Karpas-422 (cell line): ENCODE results near the gene DPP3. TPM values are rescaled to one million over a fixed set of nuclear protein-coding genes. Genes with fewer than 3 reads are reported as not detected.

Experiments used
- DNase-seq: peaks from one replicate; pipeline ENCODE4 v3.0.0-alpha.2; 2015
- H2AFZ ChIP-seq: fragments of 200-600 bp; sonication (generic); 2 replicates; pipeline ENCODE4 v1.6.1; 2014; ENCODE audit warnings: antibody characterized with exemption, low read length, mixed read lengths
- H3K27ac ChIP-seq: fragments of 200-600 bp; sonication (generic); 2 replicates; pipeline ENCODE4 v1.5.1; 2014; ENCODE audit warnings: mild to moderate bottlenecking, low read length, moderate library complexity
- H3K27me3 ChIP-seq: fragments of 200-600 bp; sonication (generic); 2 replicates; pipeline ENCODE4 v1.6.1; 2014; ENCODE audit warnings: low read length, mixed read lengths
- H3K36me3 ChIP-seq: fragments of 200-600 bp; sonication (generic); 2 replicates; pipeline ENCODE4 v1.6.1; 2014; ENCODE audit warnings: low read length, mixed read lengths; ENCODE audit not compliant: insufficient read depth
- H3K4me1 ChIP-seq: fragments of 200-600 bp; sonication (generic); 2 replicates; pipeline ENCODE4 v1.6.1; 2014; ENCODE audit warnings: mild to moderate bottlenecking, low read length, mixed read lengths
- H3K4me2 ChIP-seq: fragments of 200-600 bp; sonication (generic); 2 replicates; pipeline ENCODE4 v1.6.1; 2014; ENCODE audit warnings: low read length, low read depth, mild to moderate bottlenecking; ENCODE audit not compliant: poor library complexity, severe bottlenecking
- H3K4me3 ChIP-seq: fragments of 200-600 bp; sonication (generic); 2 replicates; pipeline ENCODE4 v1.5.1; 2014; ENCODE audit warnings: mild to moderate bottlenecking, antibody characterized with exemption, low read length, mixed read lengths
- H3K79me2 ChIP-seq: fragments of 200-600 bp; sonication (generic); 2 replicates; pipeline ENCODE4 v1.6.1; 2014; ENCODE audit warnings: mild to moderate bottlenecking, low read length, mixed read lengths
- H3K9ac ChIP-seq: fragments of 200-600 bp; sonication (generic); 2 replicates; pipeline ENCODE4 v1.6.0; 2014; ENCODE audit warnings: low read length
- H3K9me2 ChIP-seq: fragments of 200-600 bp; sonication (generic), shearing (Covaris generic); replicated peaks from 2 replicates; pipeline ENCODE4 v1.6.0; 2014; ENCODE audit warnings: mild to moderate bottlenecking, low read length, moderate library complexity; ENCODE audit not compliant: insufficient read depth
- H3K9me3 ChIP-seq: fragments of 300-700, 200-600 bp; sonication (generic); 2 replicates; pipeline ENCODE4 v1.6.1; 2014; ENCODE audit warnings: low read length, mixed read lengths
- H4K20me1 ChIP-seq: fragments of 200-600 bp; sonication (generic); 2 replicates; pipeline ENCODE4 v1.6.1; 2014; ENCODE audit warnings: mild to moderate bottlenecking, antibody characterized with exemption, low read length, low read depth; ENCODE audit not compliant: insufficient read depth
- total RNA-seq: library from RNA; depleted of rRNA; stranded (reverse); fragments of >200 nt; shearing (Covaris generic); gene quantifications from 2 replicates; pipeline ENCODE4 v1.2.3, GENCODE V29; 2014; ENCODE audit warnings: low replicate concordance

DPP3 gene
- total RNA-seq, 1 experiment from 2014 or later: 91.5 TPM

- no peak overlapping the region for H2AFZ ChIP-seq
- peak overlapping the region; percentile 93 for H3K4me2 ChIP-seq
- DNase-seq: peak; percentile 51
- no peaks in the 10 kb centered on the region for H3K36me3 ChIP-seq
- H3K4me1 ChIP-seq: peaks cover 40% of the 10 kb centered on the region
- H4K20me1 ChIP-seq: 0 out of 2 replicates have a peak, but pooled peaks cover 4% of the 10 kb centered on the region
- H3K4me3 ChIP-seq: no peak overlapping the region
- no peaks in the 10 kb centered on the region for H3K9me3 ChIP-seq
- H3K27ac ChIP-seq: no peak overlapping the region
- no peaks in the 10 kb centered on the region for H3K9me2 ChIP-seq
- no peaks in the 10 kb centered on the region for H3K27me3 ChIP-seq
- H3K9ac ChIP-seq: no peak overlapping the region
- peaks cover 8% of the 10 kb centered on the region for H3K79me2 ChIP-seq
Measured at GRCh38 chr11:66546966-66547661, 66.9 kb downstream of the DPP3 start.

GRCh38 chr11:66547662-66548009, 67.4 kb downstream of the DPP3 start:
- H3K9me2 ChIP-seq: no peaks in the 10 kb centered on the region

DNA sequence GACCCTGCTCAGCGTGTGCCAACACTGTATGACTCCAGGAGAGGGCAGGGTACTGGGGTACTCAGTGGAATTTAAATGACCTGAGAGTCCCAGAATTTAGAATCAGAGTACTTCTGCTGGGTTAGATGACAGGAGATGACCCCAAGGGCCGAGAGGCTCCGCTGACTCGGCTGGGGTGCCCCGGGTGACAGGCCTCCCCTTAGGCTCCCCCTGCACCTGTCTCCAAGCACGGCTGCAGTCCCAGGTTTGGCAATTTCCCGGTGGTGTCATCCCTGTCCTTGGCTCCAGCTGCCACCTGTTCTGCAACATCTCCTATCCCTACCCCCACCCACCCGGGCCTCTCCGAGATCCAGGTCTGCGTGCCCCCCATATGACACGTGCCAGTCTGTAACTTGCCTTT, 67.8 kb downstream of the DPP3 start:
- H3K27ac ChIP-seq: no peak overlapping the region
- no peaks in the 10 kb centered on the region for H3K9me2 ChIP-seq
- no peaks in the 10 kb centered on the region for H3K36me3 ChIP-seq
- H4K20me1 ChIP-seq: 0 out of 2 replicates have a peak, but pooled peaks cover 4% of the 10 kb centered on the region
- H3K9me3 ChIP-seq: no peaks in the 10 kb centered on the region
- peaks cover 40% of the 10 kb centered on the region for H3K4me1 ChIP-seq
- no peak overlapping the region for H3K4me3 ChIP-seq
- peaks cover 8% of the 10 kb centered on the region for H3K79me2 ChIP-seq
- no peak overlapping the region for H3K9ac ChIP-seq
- no peak overlapping the region for H3K4me2 ChIP-seq
- H2AFZ ChIP-seq: no peak overlapping the region
- DNase-seq: no peak
- no peaks in the 10 kb centered on the region for H3K27me3 ChIP-seq

More at GRCh38 chr11:66547662-66548009, 67.4 kb downstream of the DPP3 start:
- Histone ChIP-seq H3K9ac (no peak overlapping the region), H2AFZ (no peak overlapping the region), H4K20me1 (0 out of 2 replicates have a peak, but pooled peaks cover 4% of the 10 kb centered on the region), H3K9me3 (no peaks in the 10 kb centered on the region), H3K79me2 (peaks cover 8% of the 10 kb centered on the region), H3K27ac (no peak overlapping the region), H3K36me3 (no peaks in the 10 kb centered on the region), H3K27me3 (no peaks in the 10 kb centered on the region), H3K4me3 (no peak overlapping the region), H3K4me2 (no peak overlapping the region), H3K4me1 (peaks cover 40% of the 10 kb centered on the region)
- no peak for DNase-seq

DNA sequence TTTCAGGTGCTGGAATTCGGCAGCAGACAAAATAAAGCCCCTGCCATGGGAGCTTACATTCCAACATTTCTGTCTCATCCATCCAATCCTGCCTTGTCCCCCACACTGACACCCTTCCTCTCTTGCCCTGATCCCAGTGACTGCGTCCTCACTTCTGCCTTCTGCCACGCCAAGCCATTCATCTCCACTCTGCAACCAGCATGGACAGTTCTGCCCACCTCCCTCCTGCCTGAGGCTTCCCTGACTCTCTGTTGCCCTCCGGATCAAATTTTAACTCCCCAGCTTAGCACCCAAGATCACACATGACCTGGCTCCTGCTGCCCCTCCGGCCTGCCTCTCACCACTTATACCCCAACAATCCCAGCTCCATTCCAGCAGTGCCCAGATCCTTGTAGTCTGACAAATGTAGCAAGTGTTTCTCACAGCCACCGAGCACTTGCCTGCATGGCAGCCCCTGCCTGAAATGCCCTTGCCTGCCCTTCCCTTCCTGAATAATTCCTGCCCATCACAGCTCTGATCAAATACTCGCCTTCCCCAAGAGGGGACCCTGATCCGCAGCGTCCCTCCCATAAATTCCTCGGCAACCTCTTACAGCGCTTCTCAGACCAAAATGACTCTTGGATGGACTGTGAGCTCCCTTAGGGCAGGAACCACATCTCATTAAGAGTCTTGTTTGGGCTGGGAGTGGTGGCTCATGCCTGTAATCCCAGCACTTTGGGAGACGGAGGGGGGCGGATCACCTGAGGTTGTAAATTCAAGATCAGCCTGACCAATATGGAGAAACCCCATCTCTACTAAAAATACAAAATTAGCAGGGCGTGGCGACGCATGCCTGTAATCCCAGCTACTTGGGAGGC, 68.8 kb downstream of the DPP3 start:
- no peak overlapping the region for H3K4me2 ChIP-seq
- no peak overlapping the region for H2AFZ ChIP-seq
- H3K79me2 ChIP-seq: peaks cover 8% of the 10 kb centered on the region
- no peaks in the 10 kb centered on the region for H3K9me2 ChIP-seq
- H4K20me1 ChIP-seq: 0 out of 2 replicates have a peak, but pooled peaks cover 4% of the 10 kb centered on the region
- DNase-seq: no peak
- H3K9me3 ChIP-seq: no peaks in the 10 kb centered on the region
- peaks cover 31% of the 10 kb centered on the region for H3K4me1 ChIP-seq
- H3K9ac ChIP-seq: no peak overlapping the region
- no peaks in the 10 kb centered on the region for H3K27me3 ChIP-seq
- H3K36me3 ChIP-seq: no peaks in the 10 kb centered on the region
- H3K27ac ChIP-seq: no peak overlapping the region
- no peak overlapping the region for H3K4me3 ChIP-seq

DNA sequence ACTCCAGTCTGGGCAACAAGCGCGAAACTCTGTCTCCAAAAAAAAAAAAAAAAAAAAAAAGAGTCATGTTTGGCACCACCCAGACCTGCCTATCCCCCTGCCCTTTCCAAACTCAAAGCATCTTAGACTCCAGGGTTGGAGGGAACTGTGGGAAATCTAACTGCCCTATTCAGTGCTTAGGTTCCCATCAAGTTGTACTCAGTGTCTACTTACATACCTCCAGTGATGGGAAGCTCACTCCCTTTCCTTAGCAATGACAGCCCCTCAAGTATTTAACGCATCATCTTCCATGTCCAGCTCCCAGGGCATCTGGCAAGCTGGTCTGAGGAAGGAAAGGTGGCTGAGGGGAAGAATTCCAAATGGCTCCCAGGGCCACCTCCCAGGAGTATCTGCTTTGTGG, 69.5 kb downstream of the DPP3 start:
- Histone ChIP-seq H3K4me3 (no peak overlapping the region), H3K79me2 (peaks cover 8% of the 10 kb centered on the region), H2AFZ (no peak overlapping the region), H3K9me3 (no peaks in the 10 kb centered on the region), H3K4me1 (peaks cover 24% of the 10 kb centered on the region), H3K9ac (no peak overlapping the region), H3K4me2 (no peak overlapping the region), H3K27ac (no peak overlapping the region), H3K36me3 (no peaks in the 10 kb centered on the region), H4K20me1 (0 out of 2 replicates have a peak, but pooled peaks cover 4% of the 10 kb centered on the region), H3K27me3 (no peaks in the 10 kb centered on the region), H3K9me2 (no peaks in the 10 kb centered on the region)
- DNase-seq: no peak

DNA sequence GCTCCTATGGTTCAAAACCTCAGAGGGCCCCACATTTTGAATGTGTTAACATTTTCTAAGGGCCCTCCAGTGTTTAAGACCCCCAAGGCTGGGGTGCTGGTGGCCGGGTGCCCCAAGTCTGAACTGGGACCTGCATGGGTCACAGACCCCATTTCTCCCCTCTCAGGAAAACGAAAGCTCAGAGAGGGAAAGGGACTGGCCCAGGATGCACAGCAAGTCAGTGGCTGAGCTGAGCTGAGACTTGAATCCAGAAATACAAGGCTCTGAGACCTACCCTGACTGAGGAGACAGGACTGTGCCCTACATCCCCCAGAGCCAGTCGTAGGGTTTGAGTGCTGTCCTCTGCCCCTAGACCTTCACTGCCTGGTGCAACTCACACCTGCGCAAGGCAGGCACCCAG, 70.7 kb downstream of the DPP3 start:
- Histone ChIP-seq H3K4me1 (peaks cover 16% of the 10 kb centered on the region), H3K79me2 (no peaks in the 10 kb centered on the region), H3K4me3 (no peak overlapping the region), H2AFZ (no peak overlapping the region), H3K36me3 (no peaks in the 10 kb centered on the region), H3K9ac (no peak overlapping the region), H4K20me1 (0 out of 2 replicates have a peak, but pooled peaks cover 4% of the 10 kb centered on the region), H3K27me3 (no peaks in the 10 kb centered on the region), H3K9me2 (no peaks in the 10 kb centered on the region), H3K27ac (no peak overlapping the region), H3K4me2 (no peak overlapping the region), H3K9me3 (no peaks in the 10 kb centered on the region)
- no peak for DNase-seq

DNA sequence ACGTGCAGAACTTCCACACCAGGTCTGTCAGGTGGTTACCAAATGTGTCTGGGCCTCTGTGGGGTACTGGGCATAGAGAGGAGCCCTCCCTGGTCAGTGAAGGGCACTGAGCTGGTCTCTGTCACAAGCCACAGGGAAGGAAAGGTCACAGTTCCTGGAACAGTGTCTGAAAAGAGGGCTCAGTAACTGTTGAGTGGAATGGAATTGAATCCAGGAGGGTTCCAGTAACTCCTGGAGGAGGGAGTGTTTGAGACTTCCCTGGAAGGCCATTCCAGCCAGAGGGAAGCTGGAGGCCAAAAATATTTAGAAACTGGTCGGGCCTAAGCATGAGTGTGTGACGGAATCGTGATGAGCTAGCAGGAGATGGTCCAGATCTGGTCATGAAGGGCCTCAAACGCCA, 74.4 kb downstream of the DPP3 start:
- no peak for DNase-seq
- H3K27ac ChIP-seq: no peak overlapping the region
- no peak overlapping the region for H3K4me3 ChIP-seq
- H3K4me1 ChIP-seq: no peaks in the 10 kb centered on the region
- H3K36me3 ChIP-seq: no peaks in the 10 kb centered on the region
- no peaks in the 10 kb centered on the region for H3K27me3 ChIP-seq
- no peaks in the 10 kb centered on the region for H3K9me2 ChIP-seq
- H3K9ac ChIP-seq: no peak overlapping the region
- no peaks in the 10 kb centered on the region for H3K79me2 ChIP-seq
- H3K9me3 ChIP-seq: no peaks in the 10 kb centered on the region
- no peak overlapping the region for H2AFZ ChIP-seq
- H3K4me2 ChIP-seq: no peak overlapping the region
- no peaks in the 10 kb centered on the region for H4K20me1 ChIP-seq

DNA sequence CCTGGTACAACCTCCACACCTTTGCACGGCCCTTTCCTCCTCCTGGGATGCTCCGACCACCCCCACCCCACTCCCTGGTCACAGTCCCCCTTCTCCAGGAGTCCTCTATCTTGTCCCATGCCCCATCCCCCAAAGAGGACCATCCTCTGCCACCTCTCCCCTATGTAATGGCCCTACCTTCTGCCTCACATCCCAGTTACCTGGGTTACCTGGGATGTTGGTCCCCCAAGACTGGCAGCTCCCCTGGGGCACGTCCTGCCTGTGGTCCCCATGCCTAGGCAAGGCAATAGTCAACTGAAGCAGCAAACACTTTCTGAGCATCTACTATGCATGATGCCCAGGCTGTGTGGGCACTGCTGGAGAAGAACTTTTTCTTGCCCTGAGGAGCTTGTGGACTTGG, 75.2 kb downstream of the DPP3 start:
- Histone ChIP-seq H3K9me2 (no peaks in the 10 kb centered on the region), H3K9me3 (no peaks in the 10 kb centered on the region), H3K4me2 (no peak overlapping the region), H4K20me1 (no peaks in the 10 kb centered on the region), H3K36me3 (no peaks in the 10 kb centered on the region), H2AFZ (no peak overlapping the region), H3K27ac (no peak overlapping the region), H3K9ac (no peak overlapping the region), H3K27me3 (no peaks in the 10 kb centered on the region), H3K79me2 (no peaks in the 10 kb centered on the region), H3K4me3 (no peak overlapping the region), H3K4me1 (no peaks in the 10 kb centered on the region)
- DNase-seq: no peak
